NCI-H345 (cell line): ENCODE results near the gene CSAD.
A peak's percentile ranks its signal among the peaks of the same experiment; 100 is the strongest.
"Not testable (repeated sequence)": the region's sequence is repeated elsewhere in the genome, so short reads cannot be mapped to it uniquely, and the experiment has no call there.

Source experiments
- DNase-seq: peaks from one replicate; lab custom pipeline; 2025; lab: John Stamatoyannopoulos, UW

CSAD gene

DNA sequence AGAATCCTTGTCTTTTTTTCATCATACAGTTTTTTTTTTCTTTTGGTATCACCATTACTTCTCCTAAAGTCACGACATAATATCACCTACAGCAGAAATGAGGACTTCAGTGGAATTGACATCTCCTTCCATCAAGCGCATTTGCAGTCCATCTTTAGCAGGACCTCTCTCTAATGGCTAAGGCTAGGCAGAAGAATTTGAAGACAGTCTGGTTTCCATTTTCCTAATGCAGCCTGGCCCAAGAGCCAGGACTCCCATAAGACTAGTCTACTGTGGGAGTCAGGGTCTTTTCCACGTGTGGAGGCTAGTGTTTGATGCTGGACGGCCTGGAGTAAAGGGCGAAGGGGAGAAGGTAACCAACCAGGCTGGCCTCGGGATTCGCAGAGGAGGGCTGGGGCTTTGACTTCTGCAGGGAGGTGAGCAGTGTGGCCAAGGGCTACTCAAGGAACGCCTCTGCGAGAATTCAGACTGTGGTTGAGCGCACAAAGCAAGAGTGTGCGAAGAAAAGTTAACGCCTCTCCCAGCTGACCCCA lies 972 bp downstream of the CSAD start:
- DNase-seq, result peak; percentile 22

- DNase-seq, result not testable (repeated sequence)
These were observed 1.9 kb downstream of the CSAD start for GRCh38 chr12:53178803-53179202.

DNA sequence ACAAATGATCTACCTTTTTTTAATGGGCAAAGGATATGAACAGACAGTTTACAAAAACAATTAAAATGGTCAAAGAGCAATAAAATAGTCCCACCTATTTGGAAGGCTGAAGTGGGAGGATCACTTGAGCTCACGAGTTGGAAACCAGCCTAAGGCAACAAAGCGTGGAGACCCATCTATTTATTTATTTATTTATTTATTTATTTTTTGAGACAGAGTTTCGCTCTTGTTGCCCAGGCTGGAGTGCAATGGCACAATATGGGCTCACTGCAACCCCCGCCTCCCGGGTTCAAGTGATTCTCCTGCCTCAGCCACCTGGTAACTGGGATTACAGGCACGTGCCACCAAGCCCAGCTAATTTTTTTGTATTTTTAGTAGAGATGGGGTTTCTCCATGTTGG lies 3.3 kb downstream of the CSAD start:
- DNase-seq, result peak; percentile 11

DNA sequence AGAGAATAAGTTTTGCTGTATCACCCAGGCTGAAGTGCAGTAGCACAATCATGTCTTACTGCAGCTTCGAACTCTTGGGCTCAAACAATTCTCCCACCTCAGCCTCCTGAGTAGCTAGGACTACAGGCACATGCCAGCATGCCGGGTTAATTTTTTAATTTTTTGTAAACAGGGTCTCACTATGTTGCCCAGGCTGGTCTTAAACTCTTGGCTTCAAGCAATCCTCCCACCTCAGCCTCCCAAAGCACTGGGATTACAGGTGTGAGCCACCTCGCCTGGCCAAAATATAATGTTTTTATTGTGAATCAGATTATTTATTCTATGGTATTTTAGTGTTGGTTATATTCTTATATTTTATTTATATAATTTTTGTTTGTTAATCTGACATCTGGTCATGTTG lies 4.0 kb downstream of the CSAD start:
- no peak for DNase-seq

DNA sequence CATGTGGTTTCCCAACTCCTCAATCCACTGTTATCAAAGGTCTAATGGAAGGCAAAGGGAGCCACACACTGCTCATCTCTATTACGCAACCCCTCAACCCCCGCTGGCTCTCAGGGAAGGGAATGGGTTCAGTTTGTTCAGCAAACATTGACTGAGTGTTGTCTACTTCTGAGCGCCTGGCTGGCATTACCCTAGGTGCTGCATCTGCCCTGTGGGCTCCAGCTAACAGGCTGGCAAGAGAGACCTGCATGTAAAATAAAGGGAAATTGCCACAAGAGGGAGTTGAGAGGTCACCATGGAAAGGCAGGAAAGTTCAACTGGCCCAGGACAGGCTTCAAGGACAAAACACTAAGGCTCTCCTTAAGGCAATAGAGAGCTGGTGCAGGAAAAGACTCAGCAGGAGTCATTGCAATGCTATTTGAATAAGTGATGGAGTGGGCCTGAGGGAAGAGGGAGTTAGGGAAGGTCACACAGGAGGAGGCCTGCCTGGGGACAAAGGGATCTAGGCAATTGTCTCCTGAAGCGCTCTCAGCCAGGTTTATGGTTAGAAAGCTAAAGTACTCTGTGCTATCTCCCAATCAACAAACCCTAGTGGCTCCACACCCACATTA lies 5.7 kb downstream of the CSAD start:
- DNase-seq, result peak; percentile 93

- no peak for DNase-seq
These were observed 7.5 kb downstream of the CSAD start for GRCh38 chr12:53173085-53173715.

DNA sequence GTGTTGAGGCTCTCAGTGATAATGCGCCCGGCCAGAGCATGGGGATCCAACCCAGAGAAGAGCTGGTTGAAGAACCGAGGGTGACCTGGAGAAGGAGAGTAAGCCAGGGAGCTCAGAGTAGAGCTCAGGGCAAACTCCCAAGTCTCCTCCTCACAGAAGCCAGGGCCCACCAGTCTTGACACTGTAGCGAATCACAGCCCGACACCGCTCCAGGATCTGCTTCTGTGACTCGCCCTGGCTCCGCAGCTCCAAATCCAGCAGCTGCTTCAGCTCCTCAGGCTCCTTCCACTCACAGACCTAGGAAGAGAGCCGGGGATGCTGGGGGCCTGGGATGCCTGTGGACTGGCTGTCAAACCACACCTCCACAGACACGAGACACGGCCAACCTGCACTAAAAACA lies 8.4 kb downstream of the CSAD start:
- no peak for DNase-seq

GRCh38 chr12:53171725-53172329 lies 8.9 kb downstream of the CSAD start:
- no peak for DNase-seq

DNA sequence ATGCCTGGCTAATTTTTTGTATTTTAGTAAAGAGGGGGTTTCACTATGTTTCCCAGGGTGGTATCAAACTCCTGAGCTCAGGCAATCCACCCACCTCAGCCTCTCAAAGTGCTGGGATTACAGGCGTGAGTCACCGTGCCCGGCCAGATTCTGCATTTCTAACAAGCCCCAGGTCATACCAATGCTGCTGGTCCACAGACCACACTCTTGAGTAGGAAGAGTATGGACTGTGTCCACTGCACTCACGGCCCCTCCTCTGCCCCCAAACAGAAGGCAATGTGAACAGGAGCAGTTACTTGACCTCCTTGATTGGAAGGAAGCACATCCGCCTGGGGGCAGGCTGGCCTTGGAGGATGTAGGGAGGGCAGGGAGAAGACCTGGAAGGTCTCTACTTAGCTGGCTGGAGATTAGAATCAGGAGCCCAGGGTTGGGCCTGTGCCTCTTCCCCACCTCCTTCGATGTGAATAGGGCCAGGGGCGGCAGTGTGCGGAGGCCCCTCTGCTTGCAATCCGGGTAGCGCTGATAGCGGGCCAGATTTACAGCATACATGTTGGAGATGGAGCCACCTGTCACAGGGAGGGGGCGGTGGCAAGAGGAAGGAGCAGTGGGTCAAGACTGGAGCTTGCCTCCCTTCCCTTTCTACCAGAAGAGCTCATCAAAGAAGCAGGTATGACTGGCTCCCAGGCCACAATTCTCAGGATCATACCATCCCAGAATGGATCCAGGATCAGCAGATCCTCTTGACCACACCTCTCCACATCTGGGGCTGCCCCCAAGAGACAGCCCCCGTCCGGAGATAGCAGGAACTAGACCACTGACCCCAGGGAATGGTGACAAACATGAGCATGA lies 9.6 kb downstream of the CSAD start:
- DNase-seq, result no peak

GRCh38 chr12:53170215-53170614 lies 10.5 kb downstream of the CSAD start:
- no peak for DNase-seq

DNA sequence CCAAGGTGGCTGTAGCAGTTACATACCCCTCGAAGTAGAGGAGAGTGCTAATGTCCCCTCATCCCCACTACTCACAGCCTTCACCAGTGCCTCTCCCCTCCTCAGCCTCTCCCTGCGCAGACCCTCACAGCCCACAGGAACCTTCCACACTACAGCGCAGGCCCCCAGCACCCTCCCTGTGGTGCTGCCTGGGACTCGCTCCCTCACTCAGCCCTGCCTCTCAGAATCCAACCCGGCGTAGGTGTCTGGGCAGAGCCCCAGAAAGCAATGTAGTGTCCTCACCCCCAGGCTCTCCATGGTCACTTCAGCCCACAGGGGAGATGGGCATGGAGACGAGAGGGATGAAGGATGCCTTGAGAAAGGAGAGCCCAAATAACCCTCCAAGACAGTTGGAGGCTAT lies 11.1 kb downstream of the CSAD start:
- DNase-seq, result no peak

GRCh38 chr12:53166837-53167236 lies 13.9 kb downstream of the CSAD start:
- DNase-seq, result no peak

DNA sequence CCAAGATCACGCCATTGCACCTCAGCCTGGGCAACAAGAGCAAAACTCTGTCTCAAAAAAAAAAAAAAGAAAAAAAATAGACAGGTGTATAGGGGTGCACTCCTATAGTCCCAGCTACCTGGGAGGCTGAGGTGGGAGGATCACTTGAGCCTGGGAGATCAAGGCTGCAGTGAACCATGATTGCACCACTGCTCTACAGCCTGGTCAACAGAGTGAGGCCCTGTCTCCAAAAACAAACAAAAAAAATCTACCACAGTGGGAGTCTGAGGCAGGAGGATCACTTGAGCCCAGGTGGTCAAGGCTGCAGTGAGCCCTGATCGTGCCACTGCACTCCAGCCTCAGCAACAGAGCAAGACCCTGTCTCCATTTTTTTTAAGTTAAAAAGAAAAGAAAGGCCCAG lies 17.7 kb downstream of the CSAD start:
- not testable (repeated sequence) for DNase-seq

DNA sequence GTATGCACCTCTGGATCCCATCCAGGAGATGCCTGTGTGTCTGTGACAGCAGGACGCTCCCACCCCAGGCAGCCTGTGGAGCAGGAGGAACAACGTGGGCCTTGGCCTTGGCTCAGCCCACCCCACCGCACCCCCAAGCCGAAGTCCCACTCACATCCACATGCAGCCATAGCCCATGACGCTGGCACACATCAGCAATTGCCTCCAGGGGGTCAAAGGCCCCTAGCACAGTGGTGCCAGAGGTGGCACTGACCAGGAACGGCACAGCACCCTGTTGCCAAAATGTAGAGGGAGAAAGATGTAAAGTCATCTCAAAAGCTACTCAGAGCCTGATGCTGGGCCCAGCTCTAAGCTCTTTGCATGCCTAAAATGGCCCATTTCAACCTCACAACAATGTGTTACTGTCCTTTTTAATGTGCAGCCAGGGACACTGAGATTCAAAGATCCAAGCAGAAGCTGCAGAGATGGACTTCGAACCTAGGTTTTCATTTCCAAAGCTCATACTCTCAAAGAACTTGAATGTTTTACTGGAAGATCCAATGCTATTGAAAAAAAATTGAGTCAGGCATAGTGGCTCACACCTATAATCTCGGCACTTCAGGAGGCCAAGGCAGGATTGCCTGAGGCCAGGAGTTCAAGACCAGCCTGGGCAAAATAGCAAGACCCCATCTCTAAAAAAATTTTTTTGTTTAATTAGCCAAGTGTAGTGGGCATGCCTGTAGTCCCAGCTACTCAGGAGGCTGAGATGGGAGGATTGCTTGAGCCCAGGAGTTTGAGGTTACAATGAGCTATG lies 19.4 kb downstream of the CSAD start:
- no peak for DNase-seq

DNA sequence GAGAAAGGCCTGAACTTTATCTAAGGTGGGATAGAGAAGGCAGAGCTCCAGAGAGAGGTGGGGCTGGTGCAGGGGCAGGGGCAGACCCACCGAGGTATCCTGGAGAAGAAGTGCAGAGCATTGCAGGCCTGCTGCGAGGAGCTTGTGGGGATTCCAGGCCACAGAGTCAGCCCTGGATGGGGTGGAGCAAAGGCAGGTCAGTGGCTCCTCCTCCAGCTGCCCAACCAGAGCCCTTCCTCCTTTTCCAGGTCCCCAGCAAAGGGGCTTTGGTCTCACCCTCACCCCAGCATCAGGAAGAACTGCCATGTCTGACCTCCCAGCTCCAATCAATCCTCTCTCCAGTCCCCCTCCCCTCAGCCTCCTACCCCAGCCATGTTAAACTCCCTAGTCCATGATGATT lies 20.1 kb downstream of the CSAD start:
- no peak for DNase-seq

DNA sequence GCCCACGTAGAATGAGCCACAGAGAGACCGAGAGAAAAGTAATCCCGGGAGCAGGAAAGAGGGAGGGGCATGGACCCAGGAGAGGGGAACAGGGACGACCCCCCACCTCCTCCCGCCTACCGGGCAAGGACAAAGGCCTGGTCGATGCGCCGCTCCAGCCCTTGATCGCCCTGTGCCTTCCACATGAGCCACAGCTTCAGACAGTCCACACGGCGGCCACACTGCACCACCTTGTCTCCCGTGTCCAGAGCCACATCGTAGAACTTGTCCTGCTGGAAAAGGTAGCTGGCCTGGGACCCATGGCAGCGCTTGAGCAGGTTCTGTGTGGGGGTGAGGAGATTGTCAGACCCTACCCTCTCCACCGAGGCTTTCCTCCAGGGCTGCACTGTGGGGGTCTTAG lies 20.7 kb downstream of the CSAD start:
- no peak for DNase-seq

GRCh38 chr12:53159195-53159839 lies 21.4 kb downstream of the CSAD start:
- peak; percentile 66 for DNase-seq

DNA sequence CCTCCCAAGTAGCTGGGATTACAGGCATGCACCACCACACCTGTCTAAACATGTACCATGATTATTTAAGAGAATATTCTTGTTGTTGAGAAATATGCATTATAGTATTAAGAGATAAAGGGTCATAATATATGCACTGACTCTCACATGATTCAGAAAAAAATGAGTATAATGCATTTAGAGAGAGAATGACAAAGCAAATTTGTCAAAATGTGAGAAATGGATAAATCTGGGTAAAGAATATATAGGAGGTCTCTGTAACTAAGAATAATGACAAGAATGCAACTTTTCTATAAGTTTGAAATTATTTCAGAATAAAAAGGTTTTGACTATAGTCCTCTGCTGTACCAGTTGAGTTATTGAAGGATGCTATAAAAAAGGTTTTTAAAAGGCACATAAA lies 28.3 kb downstream of the CSAD start:
- DNase-seq, result no peak

DNA sequence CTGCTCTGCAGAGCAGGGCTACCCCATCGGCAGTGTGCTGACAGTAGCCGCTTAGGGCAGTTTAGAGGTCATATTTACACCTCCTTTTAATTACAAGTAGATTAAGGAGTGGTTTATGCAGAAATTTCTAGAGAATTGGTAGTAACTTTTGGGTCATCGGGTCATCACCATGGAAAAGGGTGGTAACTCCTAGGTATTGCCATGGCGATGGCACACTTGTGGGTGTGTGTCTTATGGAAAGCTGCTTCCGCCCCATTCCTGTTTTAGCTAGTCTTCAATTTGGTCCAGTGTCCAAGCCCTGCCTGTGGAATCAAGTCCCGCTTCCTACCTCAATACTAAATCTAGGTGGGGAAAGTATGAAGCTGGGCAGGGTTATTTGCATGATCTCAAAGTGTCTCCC lies 29.7 kb downstream of the CSAD start:
- DNase-seq, result no peak

GRCh38 chr12:53147653-53148052 lies 33.1 kb downstream of the CSAD start:
- DNase-seq, result no peak

DNA sequence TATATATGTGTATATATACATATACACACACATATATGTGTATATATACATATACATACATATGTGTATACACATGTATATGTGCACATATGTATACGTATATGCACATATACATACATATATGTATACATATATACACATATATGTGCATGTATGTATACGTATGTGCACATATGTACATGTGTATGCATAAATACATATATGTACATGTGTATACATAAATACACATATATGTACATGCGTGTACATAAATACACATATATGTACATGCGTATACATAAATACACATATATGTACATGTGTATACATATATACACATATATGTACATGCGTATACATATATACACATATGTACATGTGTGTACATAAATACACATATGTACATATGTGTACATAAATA lies 33.5 kb downstream of the CSAD start:
- DNase-seq, result no peak
